ENCODE measurements around the gene KIF26B.

DNA sequence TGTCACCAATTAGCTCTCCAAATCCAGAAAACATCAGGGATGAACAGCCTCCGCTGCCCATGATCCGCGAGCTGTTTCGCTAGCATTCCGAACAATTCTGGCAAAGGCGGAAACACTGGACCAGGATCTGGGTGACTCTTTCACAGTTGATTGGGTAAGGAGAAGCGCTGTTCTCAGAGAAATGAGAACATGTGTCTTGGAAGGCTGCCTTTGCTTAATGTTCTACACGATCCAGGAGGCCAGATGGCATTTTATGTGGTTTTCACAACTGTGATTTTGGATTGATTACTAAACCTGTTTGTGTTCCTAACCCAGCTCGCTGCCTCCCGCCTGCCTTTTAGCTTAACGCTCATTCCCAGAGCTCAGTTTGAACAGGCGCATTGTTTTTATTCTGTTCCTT lies 144.0 kb downstream of the KIF26B start:
- TF ChIP-seq ZFP30 (CRISPR knock-in tag; IDR thresholded peaks at IDR 0.05) (no peak), ZNF70 (CRISPR knock-in tag; IDR thresholded peaks at IDR 0.05) (no peak), ZNF8 (CRISPR knock-in tag; IDR thresholded peaks at IDR 0.05) (no peak), PPARA (CRISPR knock-in tag; IDR thresholded peaks at IDR 0.05; ENCODE audit: borderline replicate concordance) (no peak), ARNTL (CRISPR knock-in tag; IDR thresholded peaks at IDR 0.05; ENCODE audit: borderline replicate concordance, low read depth) (no peak), ZFP3 (CRISPR knock-in tag; IDR thresholded peaks at IDR 0.05) (no peak), CSDC2 (CRISPR knock-in tag; IDR thresholded peaks at IDR 0.05) (no peak), ISL1 (CRISPR knock-in tag; IDR thresholded peaks at IDR 0.05) (no peak), ZC3H10 (CRISPR knock-in tag; IDR thresholded peaks at IDR 0.05) (no peak), BACH2 (CRISPR knock-in tag; IDR thresholded peaks at IDR 0.05; ENCODE audit: borderline replicate concordance) (no peak), TCF4 (CRISPR knock-in tag; IDR thresholded peaks at IDR 0.05; ENCODE audit: borderline replicate concordance) (no peak), ESRRG (CRISPR knock-in tag; IDR thresholded peaks at IDR 0.05) (no peak)
- TF ChIP-seq, protein P1, sequence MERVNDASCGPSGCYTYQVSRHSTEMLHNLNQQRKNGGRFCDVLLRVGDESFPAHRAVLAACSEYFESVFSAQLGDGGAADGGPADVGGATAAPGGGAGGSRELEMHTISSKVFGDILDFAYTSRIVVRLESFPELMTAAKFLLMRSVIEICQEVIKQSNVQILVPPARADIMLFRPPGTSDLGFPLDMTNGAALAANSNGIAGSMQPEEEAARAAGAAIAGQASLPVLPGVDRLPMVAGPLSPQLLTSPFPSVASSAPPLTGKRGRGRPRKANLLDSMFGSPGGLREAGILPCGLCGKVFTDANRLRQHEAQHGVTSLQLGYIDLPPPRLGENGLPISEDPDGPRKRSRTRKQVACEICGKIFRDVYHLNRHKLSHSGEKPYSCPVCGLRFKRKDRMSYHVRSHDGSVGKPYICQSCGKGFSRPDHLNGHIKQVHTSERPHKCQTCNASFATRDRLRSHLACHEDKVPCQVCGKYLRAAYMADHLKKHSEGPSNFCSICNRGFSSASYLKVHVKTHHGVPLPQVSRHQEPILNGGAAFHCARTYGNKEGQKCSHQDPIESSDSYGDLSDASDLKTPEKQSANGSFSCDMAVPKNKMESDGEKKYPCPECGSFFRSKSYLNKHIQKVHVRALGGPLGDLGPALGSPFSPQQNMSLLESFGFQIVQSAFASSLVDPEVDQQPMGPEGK (CRISPR knock-in tag; IDR thresholded peaks at IDR 0.05; ENCODE audit: borderline replicate concordance), result no peak
- TF ChIP-seq, protein P2, sequence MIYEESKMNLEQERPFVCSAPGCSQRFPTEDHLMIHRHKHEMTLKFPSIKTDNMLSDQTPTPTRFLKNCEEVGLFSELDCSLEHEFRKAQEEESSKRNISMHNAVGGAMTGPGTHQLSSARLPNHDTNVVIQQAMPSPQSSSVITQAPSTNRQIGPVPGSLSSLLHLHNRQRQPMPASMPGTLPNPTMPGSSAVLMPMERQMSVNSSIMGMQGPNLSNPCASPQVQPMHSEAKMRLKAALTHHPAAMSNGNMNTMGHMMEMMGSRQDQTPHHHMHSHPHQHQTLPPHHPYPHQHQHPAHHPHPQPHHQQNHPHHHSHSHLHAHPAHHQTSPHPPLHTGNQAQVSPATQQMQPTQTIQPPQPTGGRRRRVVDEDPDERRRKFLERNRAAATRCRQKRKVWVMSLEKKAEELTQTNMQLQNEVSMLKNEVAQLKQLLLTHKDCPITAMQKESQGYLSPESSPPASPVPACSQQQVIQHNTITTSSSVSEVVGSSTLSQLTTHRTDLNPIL (CRISPR knock-in tag; IDR thresholded peaks at IDR 0.05; ENCODE audit: low read depth), result no peak

Data from SK-N-SH treated with all-trans-retinoic acid at 6 μM for 48 hours (cell line).